PC-9 (cell line): ENCODE measurements around the gene CACFD1.

Experiments
- EZH2 ChIP-seq: fragments of 200-600 bp; sonication (generic); IDR thresholded peaks from 2 replicates; pipeline ENCODE4 v1.8.0; 2017; ENCODE audit warnings: antibody characterized with exemption, low read depth
- TF ChIP-seq, protein P1 (sequence below): fragments of 200-600 bp; sonication (generic); conservative IDR thresholded peaks from 2 replicates; pipeline ENCODE4 v1.6.1; 2017; ENCODE audit warnings: mixed run types, antibody characterized with exemption, mild to moderate bottlenecking, moderate library complexity

DNA sequence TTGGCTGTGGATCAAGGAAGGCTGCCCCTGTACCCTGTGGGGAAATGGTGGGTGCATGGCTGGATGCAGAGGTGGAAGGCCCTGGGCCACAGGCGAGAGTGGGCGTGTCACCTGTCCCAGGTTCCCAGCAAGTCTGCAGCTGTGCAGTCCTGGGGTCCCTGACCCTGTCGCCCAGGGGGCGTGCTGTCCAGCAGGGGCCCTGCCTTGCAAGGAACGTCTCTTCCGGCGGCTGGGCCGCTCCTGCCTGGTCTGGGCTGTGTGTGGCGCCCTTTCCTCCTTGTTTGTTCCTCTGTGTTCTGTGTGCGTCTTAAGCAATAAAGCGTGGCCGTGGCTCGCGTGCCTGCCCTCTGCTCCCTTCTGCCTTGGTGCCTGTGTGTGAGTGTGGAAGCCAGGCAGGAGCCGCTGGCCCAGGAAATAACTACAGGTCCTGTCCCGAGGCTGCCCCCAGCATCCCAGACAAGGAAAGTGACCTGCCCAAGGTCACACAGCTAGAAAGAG, 10.7 kb downstream of the CACFD1 start:
- TF ChIP-seq, protein P1, sequence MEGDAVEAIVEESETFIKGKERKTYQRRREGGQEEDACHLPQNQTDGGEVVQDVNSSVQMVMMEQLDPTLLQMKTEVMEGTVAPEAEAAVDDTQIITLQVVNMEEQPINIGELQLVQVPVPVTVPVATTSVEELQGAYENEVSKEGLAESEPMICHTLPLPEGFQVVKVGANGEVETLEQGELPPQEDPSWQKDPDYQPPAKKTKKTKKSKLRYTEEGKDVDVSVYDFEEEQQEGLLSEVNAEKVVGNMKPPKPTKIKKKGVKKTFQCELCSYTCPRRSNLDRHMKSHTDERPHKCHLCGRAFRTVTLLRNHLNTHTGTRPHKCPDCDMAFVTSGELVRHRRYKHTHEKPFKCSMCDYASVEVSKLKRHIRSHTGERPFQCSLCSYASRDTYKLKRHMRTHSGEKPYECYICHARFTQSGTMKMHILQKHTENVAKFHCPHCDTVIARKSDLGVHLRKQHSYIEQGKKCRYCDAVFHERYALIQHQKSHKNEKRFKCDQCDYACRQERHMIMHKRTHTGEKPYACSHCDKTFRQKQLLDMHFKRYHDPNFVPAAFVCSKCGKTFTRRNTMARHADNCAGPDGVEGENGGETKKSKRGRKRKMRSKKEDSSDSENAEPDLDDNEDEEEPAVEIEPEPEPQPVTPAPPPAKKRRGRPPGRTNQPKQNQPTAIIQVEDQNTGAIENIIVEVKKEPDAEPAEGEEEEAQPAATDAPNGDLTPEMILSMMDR: no peak
- no peak for TF ChIP-seq EZH2
